Stimulated activated naive CD8-positive, alpha-beta T cell treated with anti-CD3 and anti-CD28 coated beads, Interleukin-15, amount 100 ng/mL, for 72 hours (primary cell): ENCODE results near the gene CLSTN3.

Experiments
- ATAC-seq: fragments of 150-1000 bp; cut with Tn5 transposase; 2 replicates; pipeline ENCODE4 v1.10.0; 2021; ENCODE audit warnings: mild to moderate bottlenecking, moderate library complexity
- DNase-seq, 2 donors: peaks; one replicate each; pipeline ENCODE4 v3.0.0; 2021 to 2022
- H3K27ac Mint-ChIP-seq, 2 donors: one replicate each; pipeline ENCODE4 v1.8.0; 2022; ENCODE audit warnings: mild to moderate bottlenecking in 2 of 2, mixed read lengths in 2 of 2, moderate library complexity in 2 of 2
- H3K27me3 Mint-ChIP-seq: one replicate; pipeline ENCODE4 v1.8.0; 2022; ENCODE audit warnings: mixed read lengths
- H3K4me1 Mint-ChIP-seq: one replicate; pipeline ENCODE4 v1.8.0; 2022; ENCODE audit warnings: mild to moderate bottlenecking, mixed read lengths
- H3K4me3 Mint-ChIP-seq, 2 donors: one replicate each; pipeline ENCODE4 v1.8.0; 2022; ENCODE audit warnings: mild to moderate bottlenecking in 2 of 2, mixed read lengths in 2 of 2, moderate library complexity in 1 of 2
- H3K9me3 Mint-ChIP-seq, 2 donors: one replicate each; pipeline ENCODE4 v1.8.0; 2022; ENCODE audit warnings: mixed read lengths in 2 of 2

The CLSTN3 gene

DNA sequence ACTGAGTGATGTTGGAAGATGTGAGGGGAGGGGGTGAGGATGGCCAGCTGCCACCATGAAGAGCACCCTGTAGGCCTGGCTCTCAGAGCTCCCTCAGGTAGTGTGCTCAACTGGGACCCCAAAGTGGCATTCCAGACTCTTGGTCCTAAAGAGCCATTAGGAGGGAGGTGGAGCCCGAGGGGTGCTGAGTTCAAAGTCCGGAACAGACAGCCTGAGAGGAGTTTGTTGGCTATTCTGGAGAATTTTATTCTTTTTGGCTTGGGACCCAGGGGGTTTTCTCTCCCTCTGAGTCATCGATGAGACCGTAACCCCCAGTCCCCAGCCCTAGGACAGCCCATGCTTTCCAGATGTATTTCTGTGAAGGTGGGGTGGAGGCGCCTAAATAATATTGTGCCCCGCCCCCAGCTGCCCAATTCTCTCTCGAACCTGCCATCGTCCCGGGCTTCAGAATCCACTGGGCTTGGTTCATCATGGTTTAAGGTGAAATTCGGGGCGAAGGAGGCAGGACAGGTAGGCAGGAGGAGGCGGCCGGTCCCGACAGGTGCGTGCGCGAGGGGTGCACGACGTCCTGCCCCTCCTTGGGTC, 792 bp upstream of the CLSTN3 start:
- peaks cover 45% of the 10 kb centered on the region for H3K4me1 Mint-ChIP-seq
- peak overlapping the region; percentile 91 to 93 for H3K4me3 Mint-ChIP-seq
- H3K27me3 Mint-ChIP-seq = no peaks in the 10 kb centered on the region
- no peak for DNase-seq
- no peaks in the 10 kb centered on the region for H3K9me3 Mint-ChIP-seq
- no peak for ATAC-seq
- peak overlapping the region in 1 of 2 donors; percentile 82 for H3K27ac Mint-ChIP-seq

DNA sequence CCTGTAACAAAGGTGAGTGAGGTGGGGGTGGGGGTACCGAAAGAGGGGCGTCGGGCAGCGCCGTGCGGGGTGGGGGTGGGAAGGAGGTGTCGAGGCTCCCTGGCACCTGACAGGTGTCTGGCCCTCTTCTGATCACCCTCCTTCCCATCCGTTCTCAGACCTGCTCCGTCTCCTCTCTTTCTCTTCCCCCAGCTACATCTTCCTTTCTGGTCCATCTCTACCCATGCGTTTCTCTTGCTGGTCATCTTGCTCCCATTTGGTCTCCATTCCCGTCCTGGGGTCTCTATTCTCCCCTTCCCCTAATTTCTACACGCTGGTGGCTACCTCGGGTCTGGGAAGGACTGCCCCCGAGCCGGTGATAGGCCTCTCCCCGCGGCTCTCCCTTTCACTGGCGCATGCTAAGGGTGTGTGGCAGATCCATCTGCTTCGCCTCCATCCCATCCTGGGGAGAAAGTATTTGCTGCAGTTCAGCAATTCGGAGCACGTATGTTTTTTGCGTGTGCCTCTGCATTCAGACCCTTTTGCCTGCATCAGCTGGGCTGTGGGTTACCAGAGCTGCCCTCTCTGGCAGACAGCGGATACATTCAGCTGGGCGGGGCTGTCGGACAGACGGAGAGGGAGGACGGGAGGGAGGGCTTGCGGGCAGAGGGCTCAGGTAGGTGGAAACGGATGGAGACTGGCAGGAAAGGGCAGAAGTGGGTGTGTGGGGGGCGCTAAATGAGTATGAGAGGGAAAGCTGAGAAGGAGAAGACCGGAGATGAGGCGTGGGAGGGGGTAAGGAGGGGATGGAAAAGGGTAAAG, 730 bp downstream of the CLSTN3 start:
- peak; percentile 68 for ATAC-seq
- H3K4me1 Mint-ChIP-seq = peaks cover 45% of the 10 kb centered on the region
- H3K4me3 Mint-ChIP-seq = peak overlapping the region; percentile 91 to 93
- peak overlapping the region; percentile 65 to 83 for H3K27ac Mint-ChIP-seq
- peak; percentile 41 to 52 for DNase-seq
- no peaks in the 10 kb centered on the region for H3K27me3 Mint-ChIP-seq
- H3K9me3 Mint-ChIP-seq = no peaks in the 10 kb centered on the region

DNA sequence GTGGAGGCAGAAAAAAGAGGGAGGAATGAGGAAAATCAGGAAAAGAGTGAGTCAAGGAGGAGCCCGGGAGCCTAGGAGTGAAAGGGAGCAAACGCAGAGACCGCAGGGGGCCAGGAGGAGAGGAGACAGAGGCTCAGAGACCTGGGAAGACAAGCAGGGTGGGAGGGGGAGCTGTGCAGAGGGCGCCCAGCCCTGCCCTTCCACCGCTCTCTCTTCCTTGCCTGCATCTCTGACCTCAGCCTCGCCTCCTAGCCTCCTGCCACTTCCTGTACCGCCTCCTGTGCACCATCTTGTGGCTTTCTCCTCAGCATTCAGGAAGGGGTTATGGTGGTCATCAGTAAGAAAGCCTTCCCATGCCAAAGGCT, 1.3 kb downstream of the CLSTN3 start:
- ATAC-seq = peak; percentile 66
- no peaks in the 10 kb centered on the region for H3K27me3 Mint-ChIP-seq
- H3K4me1 Mint-ChIP-seq = peaks cover 45% of the 10 kb centered on the region
- H3K9me3 Mint-ChIP-seq = no peaks in the 10 kb centered on the region
- H3K27ac Mint-ChIP-seq = no peak overlapping the region
- peak in 1 of 2 donors; percentile 30 for DNase-seq
- peak overlapping the region; percentile 91 to 93 for H3K4me3 Mint-ChIP-seq

DNA sequence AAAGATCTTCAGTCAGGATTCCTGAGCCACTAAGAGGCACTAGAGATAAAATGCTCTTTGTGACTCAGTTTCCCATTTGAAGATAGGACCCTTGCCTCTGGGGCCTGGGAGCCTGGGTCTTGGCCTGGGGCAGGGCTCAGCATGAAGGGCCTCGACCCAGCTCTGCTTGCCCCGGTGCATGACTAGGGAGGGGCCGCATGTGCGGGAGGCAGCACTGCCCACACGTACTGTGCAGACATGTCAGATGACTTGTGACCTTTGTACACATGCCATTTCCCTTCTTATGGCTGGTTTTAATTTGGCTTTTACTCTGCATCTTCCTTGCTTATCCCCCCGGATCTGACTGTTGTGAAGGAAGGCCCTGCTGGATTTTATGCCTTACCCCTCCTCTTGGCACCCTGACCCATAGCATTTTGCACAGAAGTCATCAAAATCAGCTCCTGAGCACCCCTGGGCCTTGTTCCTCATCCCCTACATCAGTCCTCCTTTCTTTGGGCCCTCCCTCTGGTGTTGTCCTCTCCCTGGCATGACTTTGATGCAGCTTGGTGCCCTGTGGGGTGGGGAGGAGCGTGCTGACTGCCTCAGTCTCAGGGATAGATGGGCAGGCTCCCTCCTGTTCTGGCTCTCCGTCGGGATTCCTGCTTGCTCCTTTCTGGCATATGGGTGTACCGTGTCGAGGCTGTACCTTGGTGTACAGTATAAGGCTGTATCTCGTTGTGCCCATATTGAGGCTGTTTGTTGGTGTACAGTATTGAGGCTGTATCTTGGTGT, 4.4 kb downstream of the CLSTN3 start:
- Mint-ChIP-seq H3K27ac (no peak overlapping the region), H3K4me3 (no peak overlapping the region), H3K9me3 (no peaks in the 10 kb centered on the region), H3K4me1 (peaks cover 32% of the 10 kb centered on the region), H3K27me3 (no peaks in the 10 kb centered on the region)
- no peak for DNase-seq
- no peak for ATAC-seq

DNA sequence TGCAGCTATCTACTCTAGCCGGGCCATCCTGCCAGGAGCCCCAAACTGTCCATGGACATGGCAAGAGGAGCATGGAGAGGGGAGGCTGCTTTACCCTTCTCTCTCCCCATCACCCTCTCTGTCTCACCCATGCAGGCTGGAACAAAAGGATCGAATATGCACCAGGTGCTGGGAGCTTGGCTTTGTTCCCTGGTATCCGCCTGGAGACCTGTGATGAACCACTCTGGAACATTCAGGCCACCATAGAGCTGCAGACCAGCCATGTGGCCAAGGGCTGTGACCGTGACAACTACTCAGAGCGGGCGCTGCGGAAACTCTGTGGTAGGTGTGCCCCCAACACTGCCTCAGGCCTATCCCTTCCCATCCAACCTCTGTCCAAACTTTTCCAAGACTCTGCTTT, 5.9 kb downstream of the CLSTN3 start:
- H3K4me1 Mint-ChIP-seq = peaks cover 18% of the 10 kb centered on the region
- H3K9me3 Mint-ChIP-seq = no peaks in the 10 kb centered on the region
- ATAC-seq (no peak), DNase-seq (no peak)
- H3K27ac Mint-ChIP-seq = no peak overlapping the region
- no peak overlapping the region for H3K4me3 Mint-ChIP-seq
- H3K27me3 Mint-ChIP-seq = no peaks in the 10 kb centered on the region

DNA sequence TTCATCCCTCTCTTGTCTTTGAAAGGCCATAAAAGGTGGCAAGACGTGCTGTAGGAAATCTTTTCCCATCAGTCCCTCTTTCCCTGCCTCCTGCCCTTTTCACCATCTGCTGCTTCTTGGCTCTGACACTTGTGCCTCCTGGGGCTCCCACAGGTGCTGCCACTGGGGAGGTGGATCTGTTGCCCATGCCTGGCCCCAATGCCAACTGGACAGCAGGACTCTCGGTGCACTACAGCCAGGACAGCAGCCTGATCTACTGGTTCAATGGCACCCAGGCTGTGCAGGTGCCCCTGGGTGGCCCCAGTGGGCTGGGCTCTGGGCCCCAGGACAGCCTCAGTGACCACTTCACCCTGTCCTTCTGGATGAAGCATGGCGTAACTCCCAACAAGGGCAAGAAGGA, 6.5 kb downstream of the CLSTN3 start:
- DNase-seq (no peak), ATAC-seq (no peak)
- Mint-ChIP-seq H3K9me3 (no peaks in the 10 kb centered on the region), H3K4me1 (peaks cover 11% of the 10 kb centered on the region), H3K27me3 (no peaks in the 10 kb centered on the region), H3K4me3 (no peak overlapping the region), H3K27ac (no peak overlapping the region)

DNA sequence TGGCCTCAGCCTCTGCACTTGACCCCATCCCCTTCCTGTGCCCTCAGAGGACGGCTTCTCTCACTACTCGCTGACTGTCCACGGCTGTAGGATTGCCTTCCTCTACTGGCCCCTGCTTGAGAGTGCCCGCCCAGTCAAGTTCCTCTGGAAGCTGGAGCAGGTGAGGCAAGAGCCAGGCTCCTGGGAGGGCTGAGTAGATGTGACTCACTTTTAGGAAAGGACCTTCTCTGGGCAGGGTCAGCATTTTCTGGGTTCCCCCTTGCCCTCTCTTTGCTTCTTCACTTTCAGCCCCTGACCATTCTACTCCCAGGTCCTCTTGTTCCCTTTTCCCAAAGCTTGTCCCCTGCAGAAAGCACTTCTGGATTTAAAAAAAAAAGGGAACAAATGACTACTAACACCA, 7.7 kb downstream of the CLSTN3 start:
- Mint-ChIP-seq H3K9me3 (no peaks in the 10 kb centered on the region), H3K27ac (no peak overlapping the region), H3K4me1 (no peaks in the 10 kb centered on the region), H3K4me3 (no peak overlapping the region), H3K27me3 (no peaks in the 10 kb centered on the region)
- DNase-seq (no peak), ATAC-seq (no peak)

DNA sequence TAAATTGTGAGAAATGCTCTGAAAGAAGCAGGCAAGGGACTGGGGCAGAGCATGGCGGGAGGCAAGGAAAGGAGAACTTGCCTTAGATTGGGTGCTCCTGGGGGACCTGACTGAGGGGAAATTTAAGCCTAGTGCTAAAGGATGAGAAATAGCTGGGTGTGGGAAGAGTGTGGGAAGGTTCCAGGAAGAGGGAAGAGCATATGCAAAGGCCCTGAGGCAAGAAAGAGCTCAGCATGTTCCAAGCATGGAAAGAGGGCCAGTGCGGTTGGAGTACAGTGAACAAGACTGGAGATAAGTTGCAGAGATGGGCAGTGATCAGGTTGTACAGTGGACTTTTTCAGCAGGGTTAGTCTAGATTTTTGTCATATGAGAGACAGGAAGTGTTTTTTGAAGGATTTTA, 9.0 kb downstream of the CLSTN3 start:
- Mint-ChIP-seq H3K9me3 (no peaks in the 10 kb centered on the region), H3K4me1 (no peaks in the 10 kb centered on the region), H3K4me3 (no peak overlapping the region), H3K27me3 (no peaks in the 10 kb centered on the region), H3K27ac (no peak overlapping the region)
- DNase-seq = no peak
- no peak for ATAC-seq

DNA sequence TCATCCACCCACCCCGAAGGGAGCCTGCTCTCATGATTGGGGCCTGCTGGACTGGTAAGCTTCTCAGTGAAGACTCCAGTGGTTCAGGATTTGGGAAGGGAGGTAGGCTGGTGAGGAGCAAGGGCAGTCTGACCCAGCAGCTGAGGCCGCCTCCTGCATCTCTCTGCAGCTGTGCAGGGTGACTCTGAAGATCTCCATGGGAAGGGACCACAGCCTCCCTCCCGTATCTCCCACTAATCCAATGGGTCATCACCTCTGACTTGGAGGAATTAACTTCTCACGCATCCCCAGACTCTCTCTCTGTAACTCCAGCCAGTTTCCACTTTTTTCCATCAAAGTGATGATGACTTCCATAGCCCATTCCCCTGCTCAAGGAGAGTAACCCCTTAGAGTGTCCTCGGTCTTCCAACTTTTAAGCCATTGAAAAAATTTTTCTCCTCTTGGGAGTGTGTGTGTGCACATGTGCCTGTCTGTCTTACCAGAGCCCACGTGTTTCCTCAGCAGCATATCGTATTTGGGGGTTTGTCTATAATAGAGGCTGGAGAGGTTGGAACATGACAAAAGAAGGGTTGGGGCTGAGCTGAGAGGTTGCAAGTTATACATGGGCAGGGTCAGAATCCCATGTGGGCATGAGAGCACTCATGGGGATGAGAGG, 11.3 kb downstream of the CLSTN3 start:
- no peak overlapping the region for H3K4me3 Mint-ChIP-seq
- no peak for DNase-seq
- H3K4me1 Mint-ChIP-seq = no peaks in the 10 kb centered on the region
- H3K27me3 Mint-ChIP-seq = no peaks in the 10 kb centered on the region
- no peaks in the 10 kb centered on the region for H3K9me3 Mint-ChIP-seq
- no peak overlapping the region for H3K27ac Mint-ChIP-seq
- ATAC-seq = no peak

DNA sequence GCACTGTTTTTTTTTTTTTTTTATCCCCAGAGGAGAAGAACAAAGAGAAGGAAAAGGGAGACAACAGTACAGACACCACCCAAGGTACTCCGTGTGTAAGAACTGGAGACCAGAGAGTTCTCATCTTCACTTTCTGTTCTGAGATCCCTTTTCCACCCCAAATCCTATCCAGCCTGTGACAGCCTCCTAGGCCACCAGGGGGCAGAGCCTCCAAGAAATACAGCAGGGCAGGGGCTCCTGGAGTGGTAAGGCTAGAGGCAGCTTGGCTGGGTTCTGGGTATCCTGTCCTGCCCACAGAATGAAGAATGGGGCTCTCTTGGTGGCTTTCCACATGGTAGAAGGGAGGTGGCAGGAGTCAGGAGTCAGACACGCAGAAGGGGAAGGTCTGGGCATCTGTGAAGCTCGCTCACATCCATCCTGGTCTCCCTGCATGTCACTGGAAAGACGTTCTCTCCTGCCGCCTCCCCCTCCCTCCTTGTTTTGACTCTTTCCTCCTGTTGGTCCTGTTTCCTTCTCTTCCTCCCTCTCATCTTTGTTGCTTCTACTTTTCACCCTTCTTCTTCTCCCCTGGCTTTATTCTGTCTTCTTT, 12.0 kb downstream of the CLSTN3 start:
- Mint-ChIP-seq H3K9me3 (no peaks in the 10 kb centered on the region), H3K4me3 (no peak overlapping the region), H3K27me3 (no peaks in the 10 kb centered on the region), H3K4me1 (no peaks in the 10 kb centered on the region), H3K27ac (no peak overlapping the region)
- DNase-seq = peak; percentile 46 to 50
- peak; percentile 87 for ATAC-seq

DNA sequence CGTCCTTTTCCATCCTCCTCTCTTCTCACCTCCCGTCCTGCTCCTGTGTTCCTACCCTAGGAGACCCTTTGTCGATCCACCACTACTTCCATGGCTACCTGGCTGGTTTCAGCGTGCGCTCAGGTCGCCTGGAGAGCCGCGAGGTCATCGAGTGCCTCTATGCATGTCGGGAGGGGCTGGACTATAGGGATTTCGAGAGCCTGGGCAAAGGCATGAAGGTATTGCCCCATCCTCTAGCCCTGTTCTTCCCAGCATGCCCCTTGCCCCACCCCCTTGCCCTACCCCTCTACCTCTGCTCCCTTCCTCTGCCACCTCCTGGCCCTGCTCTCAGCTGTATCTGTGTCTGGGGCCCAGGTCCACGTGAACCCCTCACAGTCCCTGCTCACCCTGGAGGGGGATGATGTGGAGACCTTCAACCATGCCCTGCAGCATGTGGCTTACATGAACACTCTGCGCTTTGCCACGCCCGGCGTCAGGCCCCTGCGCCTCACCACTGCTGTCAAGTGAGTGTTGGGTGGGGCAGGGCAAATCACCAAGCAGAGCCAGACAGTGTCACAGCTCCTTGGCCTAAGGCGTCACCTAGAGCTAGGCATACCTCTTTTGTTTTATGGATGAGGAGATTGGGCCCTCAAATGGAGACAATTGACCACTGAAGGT, 12.8 kb downstream of the CLSTN3 start:
- ATAC-seq = no peak
- no peaks in the 10 kb centered on the region for H3K27me3 Mint-ChIP-seq
- no peaks in the 10 kb centered on the region for H3K4me1 Mint-ChIP-seq
- DNase-seq = no peak
- H3K4me3 Mint-ChIP-seq = no peak overlapping the region
- H3K9me3 Mint-ChIP-seq = no peaks in the 10 kb centered on the region
- no peak overlapping the region for H3K27ac Mint-ChIP-seq

DNA sequence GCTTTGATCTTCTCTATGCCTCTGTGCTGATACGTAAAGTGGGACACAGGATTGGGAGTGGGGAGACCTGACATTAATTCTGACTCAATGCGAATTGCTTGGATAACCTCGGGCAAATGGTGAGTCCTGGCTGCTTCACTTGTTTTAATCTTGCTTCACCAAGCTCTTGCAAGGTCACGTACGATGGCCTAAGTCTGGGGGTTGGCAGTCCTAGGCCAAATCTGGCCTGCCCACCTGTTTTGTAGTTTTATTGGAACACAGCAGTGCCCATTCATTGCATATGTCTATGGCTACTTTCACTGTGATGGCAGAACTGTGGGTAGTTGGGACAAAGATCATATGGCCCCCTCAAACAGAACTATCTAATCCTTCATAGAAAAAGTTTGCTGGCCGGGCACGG, 13.4 kb downstream of the CLSTN3 start:
- H3K27ac Mint-ChIP-seq = no peak overlapping the region
- ATAC-seq = no peak

DNA sequence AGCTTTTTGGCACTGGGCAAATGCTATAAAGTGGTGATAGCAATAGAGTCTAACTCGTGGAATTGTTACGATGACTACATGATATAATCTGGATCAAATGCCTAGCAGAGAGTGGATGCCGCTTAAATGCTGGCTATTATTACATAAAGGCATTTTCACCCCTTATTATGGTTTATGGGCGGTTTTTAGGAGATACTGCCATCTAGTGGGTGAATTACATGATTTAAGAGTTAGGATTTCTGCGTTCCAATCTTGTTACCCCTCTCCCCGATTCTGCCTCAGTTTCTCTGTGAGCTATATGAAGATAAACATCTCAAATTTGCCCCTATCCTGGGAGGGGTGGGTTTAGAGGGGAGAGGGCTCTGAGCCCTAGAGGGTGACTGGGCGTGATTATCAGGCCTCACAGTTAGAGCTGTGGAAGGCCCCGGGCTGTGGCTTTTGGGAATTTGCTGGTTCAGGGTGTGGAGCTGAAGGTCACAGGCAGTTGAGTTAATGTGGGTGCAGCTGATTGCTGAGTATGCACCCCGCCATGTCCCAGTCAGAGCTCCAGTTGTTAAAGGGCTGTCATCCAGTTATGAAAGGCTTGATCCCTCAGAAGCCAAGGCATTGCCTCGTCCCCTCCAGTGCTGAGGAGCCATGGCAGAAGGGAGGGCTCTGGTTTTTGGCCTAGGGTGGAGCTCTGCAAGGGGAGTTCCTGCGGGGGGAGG, 14.4 kb downstream of the CLSTN3 start:
- no peaks in the 10 kb centered on the region for H3K9me3 Mint-ChIP-seq
- no peak for DNase-seq
- no peak overlapping the region for H3K27ac Mint-ChIP-seq
- H3K4me1 Mint-ChIP-seq = no peaks in the 10 kb centered on the region
- H3K4me3 Mint-ChIP-seq = no peak overlapping the region
- no peaks in the 10 kb centered on the region for H3K27me3 Mint-ChIP-seq
- no peak for ATAC-seq

More for the DNA sequence above, 13.4 kb downstream of the CLSTN3 start:
- no peaks in the 10 kb centered on the region for H3K4me1 Mint-ChIP-seq
- DNase-seq = no peak
- H3K9me3 Mint-ChIP-seq = no peaks in the 10 kb centered on the region
- H3K4me3 Mint-ChIP-seq = no peak overlapping the region
- no peaks in the 10 kb centered on the region for H3K27me3 Mint-ChIP-seq

DNA sequence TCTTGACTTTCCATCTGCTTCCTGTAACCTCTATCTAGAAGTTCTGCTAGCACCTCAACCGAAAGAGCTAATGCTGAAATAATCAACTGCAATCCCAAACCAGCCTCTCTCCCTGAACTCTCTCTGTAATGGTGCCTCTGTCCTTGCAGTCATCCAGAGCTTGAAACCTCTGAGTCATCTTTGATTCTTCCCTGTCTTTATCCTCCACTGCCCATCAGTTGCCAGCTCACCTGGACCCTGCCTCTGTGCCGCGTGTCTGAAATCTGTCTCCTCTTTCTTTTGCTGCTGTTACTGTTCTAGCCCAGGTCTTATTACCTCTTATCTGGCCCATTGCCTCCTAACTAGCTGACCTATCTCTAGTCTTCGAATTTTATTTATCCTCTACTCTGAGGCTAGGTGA, 15.5 kb downstream of the CLSTN3 start:
- Mint-ChIP-seq H3K27ac (no peak overlapping the region), H3K4me3 (no peak overlapping the region), H3K4me1 (no peaks in the 10 kb centered on the region), H3K27me3 (no peaks in the 10 kb centered on the region), H3K9me3 (no peaks in the 10 kb centered on the region)
- ATAC-seq (no peak), DNase-seq (no peak)
